GM21423 (cell line): ENCODE data around the gene DGKZ.

Experiments used
- ATAC-seq: cut with Tn5 transposase; IDR thresholded peaks from one replicate; pipeline ENCODE4 v1.9.1; 2021; ENCODE audit warnings: mild to moderate bottlenecking, moderate library complexity; ENCODE audit not compliant: unreplicated experiment

DGKZ gene

GRCh38 chr11:46391578-46392420 lies 44.5 kb downstream of the DGKZ start, which contains the start of gene CHRM4:
TSS of gene CHRM4 (minus strand) at chr11:46391776. CDS start at chr11:46386557, 5,219 bp downstream.
- no peak for ATAC-seq

- ATAC-seq: peak; percentile 66
These were observed 45.4 kb downstream of the DGKZ start for GRCh38 chr11:46392421-46393230.

GRCh38 chr11:46393231-46393616 lies 46.0 kb downstream of the DGKZ start:
- no peak for ATAC-seq

GRCh38 chr11:46393759-46394158 lies 46.5 kb downstream of the DGKZ start:
- ATAC-seq: no peak

- ATAC-seq: no peak
These were observed 50.3 kb downstream of the DGKZ start for GRCh38 chr11:46397526-46397925.

- ATAC-seq: no peak
These were observed 56.0 kb downstream of the DGKZ start for GRCh38 chr11:46402957-46403902.

- ATAC-seq: no peak
These were observed 57.3 kb downstream of the DGKZ start for GRCh38 chr11:46404476-46405017.

- no peak for ATAC-seq
These were observed 60.4 kb downstream of the DGKZ start for GRCh38 chr11:46407635-46408034.

GRCh38 chr11:46408407-46408986 lies 61.2 kb downstream of the DGKZ start:
- no peak for ATAC-seq

- ATAC-seq: no peak
These were observed 62.8 kb downstream of the DGKZ start for GRCh38 chr11:46410021-46410420.

- ATAC-seq: no peak
These were observed 66.7 kb downstream of the DGKZ start for GRCh38 chr11:46413760-46414465.

- ATAC-seq: no peak
These were observed 67.2 kb downstream of the DGKZ start for GRCh38 chr11:46414466-46414796.

GRCh38 chr11:46414879-46415278 lies 67.6 kb downstream of the DGKZ start:
- no peak for ATAC-seq

- no peak for ATAC-seq
These were observed 70.4 kb downstream of the DGKZ start for GRCh38 chr11:46417711-46418110.

- no peak for ATAC-seq
These were observed 71.5 kb downstream of the DGKZ start for GRCh38 chr11:46418751-46419150.

GRCh38 chr11:46420513-46420912 lies 73.2 kb downstream of the DGKZ start:
- no peak for ATAC-seq

GRCh38 chr11:46421257-46421880 lies 74.1 kb downstream of the DGKZ start:
- no peak for ATAC-seq

GRCh38 chr11:46422588-46422987 lies 75.3 kb downstream of the DGKZ start:
- no peak for ATAC-seq
